Measurements from ENCODE around the gene CCDC78. TPM values are rescaled to one million over a fixed set of nuclear protein-coding genes. Genes with fewer than 3 reads are reported as not detected.

The CCDC78 gene
- total and polyA plus RNA-seq, 2 experiments from 2014 or later, result 10.5 to 12.6 TPM

- Mint-ChIP-seq H3K36me3 (ENCODE audit: low read depth) (no peaks in the 10 kb centered on the region), H3K27me3 (ENCODE audit: insufficient read depth, low read depth, poor library complexity) (peaks cover 33% of the 10 kb centered on the region)
- peaks cover 12% of the 10 kb centered on the region; the same call in 1 of the 2 replicates for H3K4me1 ChIP-seq (ENCODE audit: insufficient read depth)
Measured at GRCh38 chr16:718389-718788, 7.9 kb downstream of the CCDC78 start.

More at GRCh38 chr16:718389-718788, 7.9 kb downstream of the CCDC78 start:
- Histone ChIP-seq H3F3A (replicated peaks; ENCODE audit: low read depth) (no peaks in the 10 kb centered on the region), H3K27me3 (ENCODE audit: insufficient read depth) (peaks cover 39% of the 10 kb centered on the region), H3K9me2 (ENCODE audit: insufficient read depth) (no peaks in the 10 kb centered on the region), H4K20me1 (replicated peaks; ENCODE audit: insufficient read depth) (no peaks in the 10 kb centered on the region), H3K4me2 (no peak overlapping the region), H3K27ac (ENCODE audit: low read depth) (no peak overlapping the region), H3K36me3 (ENCODE audit: insufficient read depth) (no peaks in the 10 kb centered on the region), H3K4me3 (no peak overlapping the region), H3K79me2 (replicated peaks; ENCODE audit: insufficient read depth) (no peaks in the 10 kb centered on the region), H2AFZ (no peak overlapping the region)
- Mint-ChIP-seq H3K27ac (no peak overlapping the region), H3K4me1 (peaks cover 13% of the 10 kb centered on the region; the same call in 2 of the 3 replicates), H3K9me3 (no peaks in the 10 kb centered on the region), H3K4me3 (no peak overlapping the region)
- DNase-seq (ENCODE audit: low spot score) (no peak), ATAC-seq (no peak)
- TF ChIP-seq EZH2phosphoT487 (IDR thresholded peaks at IDR 0.05; ENCODE audit: unreplicated experiment), result no peak
- TF ChIP-seq, protein P1, sequence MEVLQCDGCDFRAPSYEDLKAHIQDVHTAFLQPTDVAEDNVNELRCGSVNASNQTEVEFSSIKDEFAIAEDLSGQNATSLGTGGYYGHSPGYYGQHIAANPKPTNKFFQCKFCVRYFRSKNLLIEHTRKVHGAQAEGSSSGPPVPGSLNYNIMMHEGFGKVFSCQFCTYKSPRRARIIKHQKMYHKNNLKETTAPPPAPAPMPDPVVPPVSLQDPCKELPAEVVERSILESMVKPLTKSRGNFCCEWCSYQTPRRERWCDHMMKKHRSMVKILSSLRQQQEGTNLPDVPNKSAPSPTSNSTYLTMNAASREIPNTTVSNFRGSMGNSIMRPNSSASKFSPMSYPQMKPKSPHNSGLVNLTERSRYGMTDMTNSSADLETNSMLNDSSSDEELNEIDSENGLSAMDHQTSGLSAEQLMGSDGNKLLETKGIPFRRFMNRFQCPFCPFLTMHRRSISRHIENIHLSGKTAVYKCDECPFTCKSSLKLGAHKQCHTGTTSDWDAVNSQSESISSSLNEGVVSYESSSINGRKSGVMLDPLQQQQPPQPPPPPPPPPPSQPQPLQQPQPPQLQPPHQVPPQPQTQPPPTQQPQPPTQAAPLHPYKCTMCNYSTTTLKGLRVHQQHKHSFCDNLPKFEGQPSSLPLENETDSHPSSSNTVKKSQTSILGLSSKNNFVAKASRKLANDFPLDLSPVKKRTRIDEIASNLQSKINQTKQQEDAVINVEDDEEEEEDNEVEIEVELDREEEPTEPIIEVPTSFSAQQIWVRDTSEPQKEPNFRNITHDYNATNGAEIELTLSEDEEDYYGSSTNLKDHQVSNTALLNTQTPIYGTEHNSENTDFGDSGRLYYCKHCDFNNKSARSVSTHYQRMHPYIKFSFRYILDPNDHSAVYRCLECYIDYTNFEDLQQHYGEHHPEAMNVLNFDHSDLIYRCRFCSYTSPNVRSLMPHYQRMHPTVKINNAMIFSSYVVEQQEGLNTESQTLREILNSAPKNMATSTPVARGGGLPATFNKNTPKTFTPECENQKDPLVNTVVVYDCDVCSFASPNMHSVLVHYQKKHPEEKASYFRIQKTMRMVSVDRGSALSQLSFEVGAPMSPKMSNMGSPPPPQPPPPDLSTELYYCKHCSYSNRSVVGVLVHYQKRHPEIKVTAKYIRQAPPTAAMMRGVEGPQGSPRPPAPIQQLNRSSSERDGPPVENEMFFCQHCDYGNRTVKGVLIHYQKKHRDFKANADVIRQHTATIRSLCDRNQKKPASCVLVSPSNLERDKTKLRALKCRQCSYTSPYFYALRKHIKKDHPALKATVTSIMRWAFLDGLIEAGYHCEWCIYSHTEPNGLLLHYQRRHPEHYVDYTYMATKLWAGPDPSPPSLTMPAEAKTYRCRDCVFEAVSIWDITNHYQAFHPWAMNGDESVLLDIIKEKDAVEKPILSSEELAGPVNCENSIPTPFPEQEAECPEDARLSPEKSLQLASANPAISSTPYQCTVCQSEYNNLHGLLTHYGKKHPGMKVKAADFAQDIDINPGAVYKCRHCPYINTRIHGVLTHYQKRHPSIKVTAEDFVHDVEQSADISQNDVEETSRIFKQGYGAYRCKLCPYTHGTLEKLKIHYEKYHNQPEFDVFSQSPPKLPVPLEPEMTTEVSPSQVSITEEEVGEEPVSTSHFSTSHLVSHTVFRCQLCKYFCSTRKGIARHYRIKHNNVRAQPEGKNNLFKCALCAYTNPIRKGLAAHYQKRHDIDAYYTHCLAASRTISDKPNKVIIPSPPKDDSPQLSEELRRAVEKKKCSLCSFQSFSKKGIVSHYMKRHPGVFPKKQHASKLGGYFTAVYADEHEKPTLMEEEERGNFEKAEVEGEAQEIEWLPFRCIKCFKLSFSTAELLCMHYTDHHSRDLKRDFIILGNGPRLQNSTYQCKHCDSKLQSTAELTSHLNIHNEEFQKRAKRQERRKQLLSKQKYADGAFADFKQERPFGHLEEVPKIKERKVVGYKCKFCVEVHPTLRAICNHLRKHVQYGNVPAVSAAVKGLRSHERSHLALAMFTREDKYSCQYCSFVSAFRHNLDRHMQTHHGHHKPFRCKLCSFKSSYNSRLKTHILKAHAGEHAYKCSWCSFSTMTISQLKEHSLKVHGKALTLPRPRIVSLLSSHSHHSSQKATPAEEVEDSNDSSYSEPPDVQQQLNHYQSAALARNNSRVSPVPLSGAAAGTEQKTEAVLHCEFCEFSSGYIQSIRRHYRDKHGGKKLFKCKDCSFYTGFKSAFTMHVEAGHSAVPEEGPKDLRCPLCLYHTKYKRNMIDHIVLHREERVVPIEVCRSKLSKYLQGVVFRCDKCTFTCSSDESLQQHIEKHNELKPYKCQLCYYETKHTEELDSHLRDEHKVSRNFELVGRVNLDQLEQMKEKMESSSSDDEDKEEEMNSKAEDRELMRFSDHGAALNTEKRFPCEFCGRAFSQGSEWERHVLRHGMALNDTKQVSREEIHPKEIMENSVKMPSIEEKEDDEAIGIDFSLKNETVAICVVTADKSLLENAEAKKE (CRISPR knock-in tag; IDR thresholded peaks at IDR 0.05), result no peak
- no peak for TF ChIP-seq CREB1 (CRISPR knock-in tag; IDR thresholded peaks at IDR 0.05; ENCODE audit: low read depth)
- TF ChIP-seq ZNF114 (CRISPR knock-in tag; IDR thresholded peaks at IDR 0.05), result no peak
- TF ChIP-seq POLR2AphosphoS5 (IDR thresholded peaks at IDR 0.05; ENCODE audit: low read depth), result no peak
- TF ChIP-seq NANOG (IDR thresholded peaks at IDR 0.05; ENCODE audit: borderline replicate concordance), result no peak
- TF ChIP-seq CTCF (conservative IDR thresholded peaks at IDR 0.05; ENCODE audit: low read depth in 2 of 2), result no peak
- TF ChIP-seq, protein P2, sequence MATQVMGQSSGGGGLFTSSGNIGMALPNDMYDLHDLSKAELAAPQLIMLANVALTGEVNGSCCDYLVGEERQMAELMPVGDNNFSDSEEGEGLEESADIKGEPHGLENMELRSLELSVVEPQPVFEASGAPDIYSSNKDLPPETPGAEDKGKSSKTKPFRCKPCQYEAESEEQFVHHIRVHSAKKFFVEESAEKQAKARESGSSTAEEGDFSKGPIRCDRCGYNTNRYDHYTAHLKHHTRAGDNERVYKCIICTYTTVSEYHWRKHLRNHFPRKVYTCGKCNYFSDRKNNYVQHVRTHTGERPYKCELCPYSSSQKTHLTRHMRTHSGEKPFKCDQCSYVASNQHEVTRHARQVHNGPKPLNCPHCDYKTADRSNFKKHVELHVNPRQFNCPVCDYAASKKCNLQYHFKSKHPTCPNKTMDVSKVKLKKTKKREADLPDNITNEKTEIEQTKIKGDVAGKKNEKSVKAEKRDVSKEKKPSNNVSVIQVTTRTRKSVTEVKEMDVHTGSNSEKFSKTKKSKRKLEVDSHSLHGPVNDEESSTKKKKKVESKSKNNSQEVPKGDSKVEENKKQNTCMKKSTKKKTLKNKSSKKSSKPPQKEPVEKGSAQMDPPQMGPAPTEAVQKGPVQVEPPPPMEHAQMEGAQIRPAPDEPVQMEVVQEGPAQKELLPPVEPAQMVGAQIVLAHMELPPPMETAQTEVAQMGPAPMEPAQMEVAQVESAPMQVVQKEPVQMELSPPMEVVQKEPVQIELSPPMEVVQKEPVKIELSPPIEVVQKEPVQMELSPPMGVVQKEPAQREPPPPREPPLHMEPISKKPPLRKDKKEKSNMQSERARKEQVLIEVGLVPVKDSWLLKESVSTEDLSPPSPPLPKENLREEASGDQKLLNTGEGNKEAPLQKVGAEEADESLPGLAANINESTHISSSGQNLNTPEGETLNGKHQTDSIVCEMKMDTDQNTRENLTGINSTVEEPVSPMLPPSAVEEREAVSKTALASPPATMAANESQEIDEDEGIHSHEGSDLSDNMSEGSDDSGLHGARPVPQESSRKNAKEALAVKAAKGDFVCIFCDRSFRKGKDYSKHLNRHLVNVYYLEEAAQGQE (IDR thresholded peaks at IDR 0.05; ENCODE audit: unreplicated experiment), result no peak
- no peak for TF ChIP-seq EZH2 (IDR thresholded peaks at IDR 0.05; ENCODE audit: low read depth, unreplicated experiment)
- TF ChIP-seq JUNB (IDR thresholded peaks at IDR 0.05; ENCODE audit: unreplicated experiment), result no peak
- no peak for TF ChIP-seq STAT1 (IDR thresholded peaks at IDR 0.05; ENCODE audit: unreplicated experiment)
- no peak for TF ChIP-seq ZNF331 (CRISPR knock-in tag; IDR thresholded peaks at IDR 0.05; ENCODE audit: low read depth)

All from GM23338 (cell line).